IMR-90 (cell line): ENCODE measurements around the gene UTP18. TPM values are rescaled to one million over a fixed set of nuclear protein-coding genes. Genes with fewer than 3 reads are reported as not detected.
"Not testable (repeated sequence)": the region's sequence is repeated elsewhere in the genome, so short reads cannot be mapped to it uniquely, and the experiment has no call there.

ENCODE experiments used
- ATAC-seq: fragments of 200-7000 bp; cut with Tn5 transposase; 2 replicates; pipeline ENCODE4 v1.9.1; 2020; ENCODE audit warnings: low read depth, mild to moderate bottlenecking, moderate library complexity
- BruUV-seq: library from RNA; stranded (reverse); fragments of 400-500 nt; replicated peaks from 2 replicates; lab custom pipeline; 2021; lab: Mats Ljungman, UMichigan
- CTCF ChIA-PET: fragments of 300-600 bp; formaldehyde crosslinking; extraction: SDS; loops from one replicate; lab custom pipeline; 2021; ENCODE audit warnings: antibody characterized with exemption; lab: Yijun Ruan, JAX
- POLR2A ChIA-PET: fragments of 300-600 bp; sonication (Branson Sonifier 250); formaldehyde crosslinking; loops from one replicate; lab custom pipeline; 2022; ENCODE audit warnings: antibody characterized with exemption; ENCODE audit not compliant: unreplicated experiment; lab: Charles Lee
- DNase-seq: peaks from one replicate; pipeline ENCODE4 v3.0.0; 2013
- H2AFZ ChIP-seq: replicated peaks from 2 replicates; pipeline ENCODE3; 2013; ENCODE audit warnings: low read length, mild to moderate bottlenecking; ENCODE audit not compliant: poor library complexity
- H2AK5ac ChIP-seq: 2 replicates; pipeline ENCODE4 v1.6.1; 2013; ENCODE audit warnings: low read depth, low read length, inconsistent platforms
- H2AK9ac ChIP-seq: replicated peaks from 2 replicates; pipeline ENCODE3; 2013; ENCODE audit warnings: mild to moderate bottlenecking, low read depth, low read length, moderate library complexity; ENCODE audit not compliant: poor library complexity
- H2BK120ac ChIP-seq: 2 replicates; pipeline ENCODE4 v1.6.1; 2013; ENCODE audit warnings: low read depth, low read length, inconsistent platforms
- H2BK15ac ChIP-seq: 3 replicates; pipeline ENCODE4 v1.6.1; 2013; ENCODE audit warnings: low read depth, low read length, inconsistent platforms
- H2BK20ac ChIP-seq: 2 replicates; pipeline ENCODE4 v1.6.1; 2013; ENCODE audit warnings: low read depth, mild to moderate bottlenecking, inconsistent platforms, low read length, moderate library complexity
- H2BK5ac ChIP-seq: 2 replicates; pipeline ENCODE4 v1.6.1; 2013; ENCODE audit warnings: mild to moderate bottlenecking, low read depth, low read length, inconsistent platforms; ENCODE audit not compliant: poor library complexity, severe bottlenecking
- H3K14ac ChIP-seq: replicated peaks from 2 replicates; pipeline ENCODE4 v1.6.1; 2013; ENCODE audit warnings: low read depth, low read length, inconsistent platforms
- H3K18ac ChIP-seq: 2 replicates; pipeline ENCODE4 v1.6.1; 2013; ENCODE audit warnings: low read depth, low read length, control low read depth
- H3K23ac ChIP-seq: 2 replicates; pipeline ENCODE4 v1.6.1; 2013; ENCODE audit warnings: low read depth, low read length, inconsistent platforms
- H3K27ac ChIP-seq: 2 replicates; pipeline ENCODE4 v1.5.1; 2013; ENCODE audit warnings: mild to moderate bottlenecking, control low read depth, low read length; ENCODE audit not compliant: insufficient read depth
- H3K27me3 ChIP-seq: 2 replicates; pipeline ENCODE4 v1.6.1; 2013; ENCODE audit warnings: low read length; ENCODE audit not compliant: control insufficient read depth, insufficient read depth
- H3K36me3 ChIP-seq: 2 replicates; pipeline ENCODE4 v1.6.1; 2013; ENCODE audit warnings: low read length, mixed read lengths; ENCODE audit not compliant: control insufficient read depth, insufficient read depth
- H3K4ac ChIP-seq: 2 replicates; pipeline ENCODE4 v1.6.1; 2013; ENCODE audit warnings: low read depth, low read length, inconsistent platforms
- H3K4me1 ChIP-seq: 2 replicates; pipeline ENCODE4 v1.6.1; 2013; ENCODE audit warnings: low read length, mixed read lengths; ENCODE audit not compliant: control insufficient read depth, insufficient read depth
- H3K4me2 ChIP-seq: 2 replicates; pipeline ENCODE4 v1.6.1; 2013; ENCODE audit warnings: low read depth, mild to moderate bottlenecking, control low read depth, low read length, moderate library complexity
- H3K4me3 ChIP-seq: 2 replicates; pipeline ENCODE4 v1.5.1; 2013; ENCODE audit warnings: low read depth, mild to moderate bottlenecking, control low read depth, low read length, moderate library complexity; ENCODE audit not compliant: insufficient read depth
- H3K56ac ChIP-seq: 2 replicates; pipeline ENCODE4 v1.6.1; 2013; ENCODE audit warnings: low read length, inconsistent platforms; ENCODE audit not compliant: insufficient read depth; ENCODE audit errors: extremely low read depth
- H3K79me1 ChIP-seq, 2 experiments: 2 replicates each; pipeline ENCODE4 v1.6.1; 2013; ENCODE audit warnings: low read length in 2 of 2, inconsistent platforms in 1 of 2, low read depth in 1 of 2
- H3K9ac ChIP-seq: 2 replicates; pipeline ENCODE4 v1.6.1; 2013; ENCODE audit warnings: low read depth, low read length, control low read depth
- H3K9me1 ChIP-seq: 2 replicates; pipeline ENCODE4 v1.6.1; 2013; ENCODE audit warnings: low read length, inconsistent platforms; ENCODE audit not compliant: insufficient read depth
- H3K9me3 ChIP-seq: 2 replicates; pipeline ENCODE4 v1.6.1; 2013; ENCODE audit warnings: low read length; ENCODE audit not compliant: control insufficient read depth, insufficient read depth
- H4K20me1 ChIP-seq: 2 replicates; pipeline ENCODE4 v1.6.1; 2013; ENCODE audit warnings: low read length, inconsistent platforms; ENCODE audit not compliant: insufficient read depth
- H4K5ac ChIP-seq: 2 replicates; pipeline ENCODE4 v1.6.1; 2013; ENCODE audit warnings: mild to moderate bottlenecking, low read depth, low read length, control low read depth
- H4K8ac ChIP-seq, 2 experiments: 2 replicates each; pipeline ENCODE4 v1.6.1; 2013; ENCODE audit warnings: low read depth in 2 of 2, low read length in 2 of 2, control low read depth in 1 of 2, inconsistent platforms in 1 of 2
- H4K91ac ChIP-seq: 2 replicates; pipeline ENCODE4 v1.6.1; 2013; ENCODE audit warnings: low read depth, low read length, inconsistent platforms; ENCODE audit not compliant: insufficient read depth
- WGBS, 2 experiments: methylation state at CpG; one replicate each; pipeline versions ENCODE4 v1.1.5 to v1.1.7; 2013; ENCODE audit warnings: missing lambda C conversion rate in 2 of 2; ENCODE audit not compliant: insufficient read length in 1 of 2; ENCODE audit errors: extremely low coverage in 2 of 2; 5-methylcytosine and 5-hydroxymethylcytosine counted together
- dilution Hi-C: fragments of 300-500 bp; cut with HindIII; formaldehyde crosslinking; loops from one replicate; pipeline ENCODE4 v1.14.3; 2018; ENCODE audit warnings: low sequenced_read_pairs; ENCODE audit not compliant: unreplicated experiment
- in situ Hi-C: fragments of 300-500 bp; cut with MboI; formaldehyde crosslinking; loops from 3 replicates; pipeline ENCODE4 v1.14.3; 2019; ENCODE audit warnings: low sequenced_read_pairs, inconsistent platforms, mixed read lengths
- intact Hi-C: fragments of 100-400 bp; cut with micrococcal nuclease; formaldehyde crosslinking; loops from 2 replicates; pipeline ENCODE4 v1.10.0; 2022
- polyA plus RNA-seq, 3 experiments: library from polyadenylated mRNA; depleted of rRNA; stranded (reverse); fragments of >200 nt; gene quantifications; 2 replicates each; pipeline ENCODE4 v1.2.3, GENCODE V29; 2012; ENCODE audit warnings: low replicate concordance in 1 of 3
- total RNA-seq: library from RNA; depleted of rRNA; stranded (reverse); fragments of >200 nt; gene quantifications from 2 replicates; pipeline ENCODE4 v1.2.3, GENCODE V29; 2012

The UTP18 gene
- total and polyA plus RNA-seq, 2 of the 4 experiments (the other 2 are of a cell fraction), result 17.7 to 22.4 TPM

- H3K14ac ChIP-seq, H3K4me3 ChIP-seq, H3K4ac ChIP-seq, H3K23ac ChIP-seq, H3K4me2 ChIP-seq, intact Hi-C loops, H3K79me1 ChIP-seq, H3K9ac ChIP-seq, H4K5ac ChIP-seq, H4K8ac ChIP-seq, H3K4me1 ChIP-seq, H2AK5ac ChIP-seq, H2BK15ac ChIP-seq, H2BK5ac ChIP-seq, H3K9me1 ChIP-seq, H3K18ac ChIP-seq, H4K91ac ChIP-seq, ATAC-seq, H2AK9ac ChIP-seq, H3K27me3 ChIP-seq, H2AFZ ChIP-seq, H2BK120ac ChIP-seq, H3K36me3 ChIP-seq, H4K20me1 ChIP-seq, H3K56ac ChIP-seq, BruUV-seq, H3K9me3 ChIP-seq, H2BK20ac ChIP-seq, H3K27ac ChIP-seq, dilution Hi-C loops, CTCF ChIA-PET, DNase-seq, POLR2A ChIA-PET: not testable (repeated sequence)
- no CpG with 5 or more reads among the region's 2 CpGs for whole genome bisulfite sequencing, 2 experiments
- in situ Hi-C loops, result loop anchor here (10.0 kb wide), 1 partner anchor 240 kb away; no protein-coding TSS in a partner anchor
Measured at GRCh38 chr17:51294338-51294737, 34.0 kb downstream of the UTP18 start.
